HS-5 (cell line): Measurements from ENCODE around the gene HAUS1.
"Not testable (repeated sequence)": the region's sequence is repeated elsewhere in the genome, so short reads cannot be mapped to it uniquely, and the experiment has no call there.

Source experiments
- DNase-seq: peaks from one replicate; pipeline ENCODE4 v3.0.0-alpha.2; 2012; ENCODE audit warnings: low read depth

HAUS1 gene

GRCh38 chr18:46088501-46088900 lies 15.7 kb upstream of the HAUS1 start:
- DNase-seq, result not testable (repeated sequence)

GRCh38 chr18:46095532-46095931 lies 8.7 kb upstream of the HAUS1 start:
- no peak for DNase-seq

GRCh38 chr18:46096651-46097300 lies 7.4 kb upstream of the HAUS1 start:
- no peak for DNase-seq

- no peak for DNase-seq
Observed at GRCh38 chr18:46097431-46097800, 6.8 kb upstream of the HAUS1 start.

GRCh38 chr18:46097801-46098615 lies 6.2 kb upstream of the HAUS1 start, which contains the start of gene ATP5F1A:
ATP5F1A (minus strand) TSS chr18:46098296; CDS start chr18:46098231, 65 bp downstream.
- peak; percentile 35 for DNase-seq

- no peak for DNase-seq
Observed at GRCh38 chr18:46098616-46098933, 5.6 kb upstream of the HAUS1 start.

GRCh38 chr18:46099463-46099862 lies 4.7 kb upstream of the HAUS1 start:
- DNase-seq, result no peak

- DNase-seq, result no peak
Observed at GRCh38 chr18:46109386-46109785, 5.2 kb downstream of the HAUS1 start.

DNA sequence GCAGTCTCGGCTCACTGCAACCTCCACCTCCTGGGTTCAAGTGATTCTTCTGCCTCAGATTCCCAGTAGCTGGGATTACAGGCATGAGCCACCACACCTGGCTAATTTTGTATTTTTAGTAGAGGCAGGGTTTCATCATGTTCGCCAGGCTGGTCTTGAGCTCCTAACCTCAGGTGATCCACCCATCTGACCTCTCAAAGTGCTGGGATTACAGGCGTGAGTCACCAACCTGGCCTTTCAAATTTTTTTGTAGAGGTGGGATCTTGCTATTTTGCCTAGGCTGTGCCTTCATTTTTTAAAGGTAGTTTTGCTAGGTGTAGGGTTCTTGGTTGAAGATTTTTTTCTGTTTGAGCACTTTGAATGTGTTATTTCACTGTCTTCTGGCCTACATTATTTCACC lies 6.2 kb downstream of the HAUS1 start:
- no peak for DNase-seq

DNA sequence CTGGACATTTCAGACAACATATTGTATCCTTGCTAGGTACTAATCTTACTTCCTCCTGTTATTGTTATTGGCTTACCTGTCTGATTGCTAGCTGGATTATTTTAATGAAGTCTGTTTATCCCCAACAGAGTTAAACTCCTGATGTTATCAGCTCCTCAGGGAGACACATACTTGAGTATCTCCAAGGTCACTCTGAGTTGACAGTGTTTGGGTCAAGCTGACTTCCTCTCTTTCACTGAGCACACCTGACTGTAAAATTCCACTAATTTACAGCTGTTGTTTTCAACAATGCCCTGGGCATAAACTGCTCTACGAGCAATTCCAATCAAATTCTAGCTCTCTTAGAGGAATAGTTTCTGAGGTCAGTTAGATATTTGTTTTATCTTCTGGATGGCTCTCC lies 9.6 kb downstream of the HAUS1 start:
- DNase-seq, result no peak

DNA sequence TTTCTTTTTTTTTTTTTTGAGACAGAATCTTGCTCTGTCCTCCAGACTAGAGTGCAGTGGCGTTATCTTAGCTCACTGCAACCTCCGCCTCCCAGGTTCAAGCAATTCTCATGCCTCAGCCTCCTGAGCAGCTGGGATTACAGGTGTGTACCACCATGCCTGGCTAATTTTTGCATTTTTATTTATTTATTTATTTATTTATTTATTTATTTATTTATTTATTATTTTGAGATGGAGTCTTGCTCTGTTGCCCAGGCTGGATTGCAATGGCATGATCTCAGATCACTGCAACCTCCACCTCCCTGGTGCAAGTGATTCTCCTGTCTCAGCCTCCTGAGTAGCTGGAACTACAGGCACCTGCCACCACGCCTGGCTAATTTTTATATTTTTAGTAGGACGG lies 22.4 kb downstream of the HAUS1 start:
- not testable (repeated sequence) for DNase-seq

GRCh38 chr18:46130061-46130460 lies 25.9 kb downstream of the HAUS1 start:
- no peak for DNase-seq

- not testable (repeated sequence) for DNase-seq
Observed at GRCh38 chr18:46130549-46130948, 26.4 kb downstream of the HAUS1 start.

- no peak for DNase-seq
Observed at GRCh38 chr18:46133534-46133933, 29.3 kb downstream of the HAUS1 start.

DNA sequence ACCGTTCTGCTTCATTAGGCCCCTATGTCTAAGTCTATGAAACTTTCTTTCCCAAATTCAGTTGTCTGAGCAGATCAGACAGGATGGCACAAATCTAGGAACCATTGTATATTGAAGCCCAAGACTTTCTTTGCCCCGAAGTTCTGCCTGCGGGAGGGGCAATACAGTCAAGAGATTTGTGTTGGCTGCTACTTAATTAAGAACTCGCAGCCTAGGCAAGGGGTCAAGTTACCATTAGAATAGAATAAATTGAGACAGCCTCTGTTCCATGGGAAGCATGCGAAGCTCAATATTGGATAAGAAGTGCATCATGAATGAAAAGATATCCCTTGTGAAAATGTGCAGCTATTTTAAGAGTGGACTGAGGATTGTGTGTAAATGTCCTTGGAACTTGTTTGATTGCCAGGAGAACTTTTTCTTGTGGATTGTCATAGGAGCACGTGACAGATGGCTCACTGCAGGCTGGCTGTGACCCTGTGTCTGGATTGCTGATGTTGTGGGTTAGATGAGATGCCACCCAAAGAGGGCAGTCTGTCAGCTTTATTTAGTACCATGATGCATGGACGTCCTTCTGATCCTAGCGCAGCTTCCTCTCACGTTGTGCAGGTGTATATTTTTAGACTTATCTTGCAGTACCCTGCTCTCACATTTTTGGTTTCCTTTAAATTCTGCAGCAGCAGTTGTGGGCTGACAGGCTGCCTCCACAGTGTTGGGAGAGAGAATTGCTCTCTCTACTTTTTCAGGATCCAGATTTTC lies 30.9 kb downstream of the HAUS1 start:
- DNase-seq, result no peak

DNA sequence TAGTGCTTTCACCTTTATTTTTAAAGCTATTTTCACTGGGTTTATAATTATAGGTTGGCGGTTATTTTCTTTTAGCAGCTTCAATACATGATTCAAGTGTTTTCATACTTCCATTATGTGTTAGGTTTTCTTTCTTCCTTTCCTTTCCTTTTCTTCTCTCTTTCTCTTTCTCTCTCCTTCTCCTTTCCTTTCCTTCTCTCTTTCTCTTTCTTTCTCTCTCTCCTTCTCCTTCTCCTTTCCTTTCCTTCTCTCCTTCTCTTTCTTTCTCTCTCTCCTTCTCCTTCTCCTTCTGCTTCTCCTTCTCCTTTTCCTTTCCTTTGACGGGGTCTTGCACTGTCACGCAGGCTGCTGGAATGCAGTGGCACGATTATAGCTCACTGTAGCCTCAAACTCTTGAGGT lies 36.0 kb downstream of the HAUS1 start:
- DNase-seq, result no peak

GRCh38 chr18:46141199-46141598 lies 37.0 kb downstream of the HAUS1 start:
- no peak for DNase-seq

- no peak for DNase-seq
Observed at GRCh38 chr18:46148810-46149209, 44.6 kb downstream of the HAUS1 start.

DNA sequence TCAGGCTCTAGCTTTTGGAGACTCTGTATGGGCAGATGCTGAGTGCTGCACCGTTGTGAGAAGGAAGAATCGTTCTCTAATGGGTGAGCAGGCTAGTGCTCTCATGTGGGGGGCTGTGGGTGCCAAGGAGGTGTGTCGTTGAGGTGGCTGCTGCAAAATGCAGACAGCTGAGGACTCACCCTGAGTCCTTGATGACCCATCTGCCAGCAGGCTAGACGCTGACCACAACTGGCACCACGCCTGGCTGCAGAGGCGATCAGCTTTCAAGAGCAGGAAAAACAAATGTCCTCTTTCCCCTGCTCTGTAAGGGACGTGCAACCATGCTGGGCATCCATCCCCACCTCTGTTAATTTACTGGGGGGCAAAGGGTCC lies 48.2 kb downstream of the HAUS1 start:
- DNase-seq, result peak; percentile 57

- DNase-seq, result no peak
Observed at GRCh38 chr18:46152808-46153617, 48.8 kb downstream of the HAUS1 start.

DNA sequence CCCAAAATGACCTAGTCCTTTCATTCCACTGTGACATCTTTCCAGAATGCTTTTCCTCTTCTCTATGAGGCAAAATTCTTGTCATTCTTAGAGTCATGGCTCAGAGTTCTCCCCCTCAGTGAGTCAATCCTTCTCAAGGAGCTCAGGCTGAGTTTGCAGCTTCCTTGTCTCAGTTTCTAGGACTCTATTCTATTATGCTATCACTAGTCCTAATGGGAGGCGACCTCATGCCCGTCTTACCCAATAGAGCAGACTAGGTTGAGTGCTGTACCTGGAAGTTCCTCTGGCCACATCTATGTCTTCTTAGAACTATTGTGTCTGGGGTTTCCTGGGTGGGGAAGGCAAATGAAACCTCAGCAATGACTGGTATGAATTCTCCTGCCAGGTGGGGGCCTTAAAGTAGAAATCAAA lies 51.5 kb downstream of the HAUS1 start:
- DNase-seq, result peak; percentile 74

GRCh38 chr18:46156124-46156745 lies 52.0 kb downstream of the HAUS1 start:
- no peak for DNase-seq
